HS-27A (cell line): Measurements from ENCODE around the gene MSMP.

Experiments used
- DNase-seq: peaks from one replicate; pipeline ENCODE4 v3.0.0-alpha.2; 2012; ENCODE audit warnings: low read depth, missing footprints

Gene MSMP

DNA sequence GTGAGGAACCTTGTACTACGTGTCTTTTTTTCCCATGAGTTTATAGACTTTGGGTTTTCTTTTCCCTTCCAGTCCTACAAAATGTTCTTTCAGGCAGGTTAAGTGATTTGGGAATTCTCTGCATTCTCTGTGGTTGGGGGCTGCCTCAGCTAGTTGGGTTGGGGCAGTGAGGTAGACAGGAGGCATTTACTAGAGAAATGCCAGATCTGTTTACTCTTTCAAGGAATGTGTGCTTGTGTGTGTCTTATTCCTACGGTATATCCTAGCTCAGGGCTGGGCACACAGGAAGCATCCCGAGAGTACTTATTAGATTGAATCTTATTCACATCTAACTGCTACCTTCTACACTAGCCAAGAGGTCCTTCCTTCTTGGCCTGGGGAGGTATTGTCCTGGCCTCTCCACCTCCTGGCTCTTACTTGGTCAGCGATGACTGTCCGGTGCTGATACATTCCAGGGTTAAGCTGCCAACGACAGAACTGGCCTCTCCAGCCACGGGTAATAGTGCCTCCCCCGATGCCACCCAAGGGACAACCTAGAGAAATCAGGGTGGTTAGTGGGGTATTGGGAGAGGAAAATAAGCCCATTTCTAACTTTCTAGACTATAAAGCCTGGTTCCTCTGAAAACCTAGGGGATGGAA, 10.1 kb downstream of the MSMP start:
- DNase-seq = no peak

DNA sequence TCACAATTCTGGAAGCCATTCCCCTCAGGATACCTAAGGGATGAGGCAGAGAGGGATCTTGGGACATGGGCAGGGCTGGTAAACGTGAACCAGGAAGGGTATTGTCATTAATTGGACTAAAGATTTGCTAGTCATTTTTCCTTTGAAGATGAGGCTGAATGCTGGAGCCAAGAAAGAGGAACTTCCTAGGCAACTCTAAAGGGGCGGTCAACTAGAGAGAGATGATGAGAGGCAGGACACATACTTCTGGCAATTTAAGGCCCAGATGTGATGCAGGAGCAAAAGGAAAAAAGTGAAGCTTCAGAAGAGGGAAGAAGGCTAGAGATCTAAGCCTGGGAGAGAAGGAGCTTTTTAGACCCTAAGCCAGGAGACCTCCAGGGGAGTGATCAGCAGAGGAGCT, 10.6 kb downstream of the MSMP start:
- DNase-seq = no peak

- no peak for DNase-seq
Observed at GRCh38 chr9:35741740-35742139, 12.3 kb downstream of the MSMP start.

DNA sequence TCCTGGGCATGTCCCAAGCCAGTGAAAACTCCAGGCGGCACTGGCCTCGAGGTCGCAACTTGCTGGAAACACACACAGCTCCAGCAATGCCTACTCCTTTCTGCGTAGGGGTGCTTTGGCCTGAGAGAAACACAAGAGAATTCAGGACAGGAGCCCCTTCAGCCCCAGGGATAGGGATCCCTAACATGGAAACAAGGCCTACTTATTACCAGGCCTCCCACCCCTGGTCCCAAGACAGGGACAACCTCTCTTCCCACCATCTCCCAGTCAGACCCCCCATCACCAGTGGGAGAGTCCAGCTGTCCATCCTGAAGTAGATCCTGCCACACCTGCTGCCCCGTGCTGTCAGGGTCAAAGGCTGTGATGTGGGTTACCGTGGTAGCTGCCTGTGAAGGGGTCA, 13.8 kb downstream of the MSMP start:
- DNase-seq = no peak

GRCh38 chr9:35738924-35739323, 15.2 kb downstream of the MSMP start:
- DNase-seq = no peak

- DNase-seq = no peak
Observed at GRCh38 chr9:35738186-35738585, 15.9 kb downstream of the MSMP start.

DNA sequence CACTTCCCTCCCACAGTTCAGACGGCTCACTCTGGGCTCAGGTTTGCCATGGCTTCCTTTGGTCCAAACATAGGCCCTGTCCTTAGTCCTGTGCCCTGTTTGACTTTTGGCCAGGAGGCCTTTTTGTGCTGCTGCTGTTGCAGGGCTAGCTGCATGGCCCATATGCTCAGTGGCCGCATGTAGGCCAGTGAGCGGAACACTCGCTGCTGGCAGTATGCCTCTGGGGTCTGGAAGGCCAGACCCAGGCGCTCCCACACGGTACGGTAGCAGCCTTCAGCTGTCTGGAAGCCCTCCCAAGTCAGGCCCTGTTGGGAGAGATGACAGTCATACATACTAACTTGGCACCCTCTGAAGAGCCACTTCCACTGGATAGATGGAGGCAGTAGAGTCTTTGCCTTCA, 16.9 kb downstream of the MSMP start:
- no peak for DNase-seq

GRCh38 chr9:35736201-35736633, 17.9 kb downstream of the MSMP start:
- DNase-seq = peak; percentile 52

GRCh38 chr9:35734096-35734495, 20.0 kb downstream of the MSMP start:
- no peak for DNase-seq

DNA sequence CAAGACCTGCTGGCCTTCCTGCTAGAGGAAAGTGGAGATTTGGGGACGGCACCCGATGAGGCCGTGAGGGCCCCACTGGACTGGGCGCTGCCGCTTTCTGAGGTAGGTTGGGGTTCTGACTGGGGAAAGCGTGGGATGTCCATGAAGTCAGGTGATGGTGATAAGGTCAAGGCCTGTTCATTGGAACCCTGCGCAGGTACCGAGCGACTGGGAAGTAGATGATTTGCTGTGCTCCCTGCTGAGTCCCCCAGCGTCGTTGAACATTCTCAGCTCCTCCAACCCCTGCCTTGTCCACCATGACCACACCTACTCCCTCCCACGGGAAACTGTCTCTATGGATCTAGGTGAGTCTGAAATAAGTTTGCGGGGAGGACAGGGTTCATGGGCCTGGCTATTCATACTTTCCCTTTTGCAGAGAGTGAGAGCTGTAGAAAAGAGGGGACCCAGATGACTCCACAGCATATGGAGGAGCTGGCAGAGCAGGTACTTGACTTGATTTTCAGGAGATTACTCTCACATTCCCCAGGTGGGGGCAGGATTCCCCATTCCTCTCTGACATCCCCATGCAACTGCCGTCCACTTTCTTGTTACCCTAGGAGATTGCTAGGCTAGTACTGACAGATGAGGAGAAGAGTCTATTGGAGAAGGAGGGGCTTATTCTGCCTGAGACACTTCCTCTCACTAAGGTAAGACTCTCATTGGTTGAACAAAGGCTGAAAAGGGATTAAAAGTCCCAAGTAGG, 21.1 kb downstream of the MSMP start:
- DNase-seq = peak; percentile 36

- DNase-seq = peak; percentile 98
Observed at GRCh38 chr9:35732185-35732799, 21.8 kb downstream of the MSMP start, which contains the start of the genes CREB3 and TLN1. TSS of gene CREB3 (plus strand) at chr9:35732666. CDS start at chr9:35732773, 107 bp downstream. TSS of gene TLN1 (minus strand) at chr9:35732195. CDS start at chr9:35725694, 6,501 bp downstream.

- peak; percentile 43 for DNase-seq
Observed at GRCh38 chr9:35731415-35732184, 22.5 kb downstream of the MSMP start.

GRCh38 chr9:35730486-35730854, 23.6 kb downstream of the MSMP start:
- no peak for DNase-seq

- peak; percentile 88 for DNase-seq
Observed at GRCh38 chr9:35729700-35730485, 24.2 kb downstream of the MSMP start.

GRCh38 chr9:35729101-35729500, 25.0 kb downstream of the MSMP start:
- no peak for DNase-seq

GRCh38 chr9:35728041-35728971, 25.8 kb downstream of the MSMP start:
- DNase-seq = peak; percentile 98

DNA sequence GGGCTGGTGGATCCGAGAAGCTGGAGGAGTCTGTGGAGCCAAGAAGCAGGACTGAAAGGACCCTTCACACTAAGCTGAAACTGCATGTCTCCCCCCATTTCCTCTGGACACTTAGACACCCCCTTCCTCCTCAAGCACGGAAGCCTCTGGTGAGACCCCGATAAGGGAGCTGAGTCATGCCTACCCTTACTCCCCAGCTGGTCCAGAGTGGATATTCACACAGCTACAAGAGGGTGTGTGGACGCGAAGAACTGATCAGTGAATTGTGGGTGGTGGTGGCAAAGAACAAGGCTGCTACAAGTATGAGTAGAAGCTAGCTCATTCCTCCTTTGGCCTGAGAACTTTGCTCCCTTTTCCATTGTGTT, 26.4 kb downstream of the MSMP start:
- DNase-seq = no peak

DNA sequence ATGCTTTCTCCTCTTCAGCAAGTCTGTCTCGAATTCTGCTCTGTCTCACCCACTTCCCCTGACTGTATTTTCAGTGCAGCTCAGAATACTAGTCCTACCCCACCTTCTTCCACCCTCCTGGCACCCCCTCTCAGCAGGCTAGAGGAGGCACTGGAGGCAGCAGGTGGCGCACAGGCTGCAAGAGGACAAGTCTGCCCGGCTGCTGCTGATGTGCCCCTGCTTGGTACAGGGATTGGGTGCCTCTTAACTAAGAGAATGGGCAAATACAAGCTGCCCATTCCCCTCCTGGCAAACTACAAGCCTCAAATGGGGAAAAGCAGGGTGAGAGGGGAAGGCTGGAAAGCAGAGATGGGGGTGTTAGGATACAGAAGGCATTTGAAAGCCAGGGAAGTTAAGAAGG, 27.1 kb downstream of the MSMP start:
- no peak for DNase-seq

- no peak for DNase-seq
Observed at GRCh38 chr9:35725362-35725761, 28.7 kb downstream of the MSMP start.

DNA sequence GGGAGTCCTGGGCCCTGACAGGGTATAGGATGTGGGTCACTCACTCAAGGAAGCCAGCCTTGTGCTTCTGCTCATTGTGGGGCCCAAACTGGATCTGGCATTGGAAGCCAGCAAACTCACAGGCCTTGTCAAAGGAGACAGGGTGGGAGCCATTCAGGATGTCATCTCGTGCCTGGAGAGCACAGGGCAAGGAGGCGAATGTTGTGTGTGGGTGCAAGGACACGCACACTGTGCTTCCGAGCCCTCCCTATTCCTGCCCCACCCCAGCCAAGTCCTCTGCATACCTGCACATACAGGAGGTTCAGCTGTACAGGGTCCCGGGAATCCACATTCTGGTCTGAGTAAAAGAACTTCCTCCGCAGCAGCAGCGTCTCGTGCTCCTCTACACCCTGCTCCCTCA, 30.2 kb downstream of the MSMP start:
- DNase-seq = no peak

DNA sequence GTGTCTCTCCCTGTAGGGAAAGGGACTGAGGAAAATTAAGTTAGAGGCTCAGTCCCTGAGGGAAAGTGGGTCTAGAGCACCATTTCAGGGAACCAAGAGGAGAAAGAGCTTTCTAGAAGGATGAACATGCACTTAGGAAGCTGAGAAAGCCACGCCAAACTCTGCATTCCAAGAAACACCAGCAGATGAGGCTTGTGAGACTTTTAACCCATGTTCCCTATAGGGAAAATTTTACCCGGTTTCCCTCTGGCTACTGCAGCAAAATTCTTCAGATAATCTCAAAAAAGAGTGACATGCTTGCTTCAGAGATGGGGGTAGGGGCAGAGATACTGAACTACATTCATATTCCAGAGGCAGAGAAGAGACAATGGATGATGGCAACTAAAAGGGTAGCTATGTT, 30.6 kb downstream of the MSMP start:
- DNase-seq = no peak
